Neural cell (in vitro differentiated cells): Measurements from ENCODE around the gene TBATA. TPM values are rescaled to one million over a fixed set of nuclear protein-coding genes. Genes with fewer than 3 reads are reported as not detected.

ENCODE experiments used
- H2AFZ ChIP-seq: fragments of 200-600, 300-800 bp; sonication (generic), shearing (Covaris generic); 2 replicates; pipeline ENCODE4 v1.6.0; 2014; ENCODE audit warnings: low read depth, mild to moderate bottlenecking, antibody characterized with exemption, low read length, moderate library complexity
- H3F3A ChIP-seq: fragments of 200-600 bp; shearing (Covaris generic); 2 replicates; pipeline ENCODE4 v1.6.1; 2016; ENCODE audit warnings: mild to moderate bottlenecking, moderate library complexity, mixed read lengths, antibody characterized with exemption, low read length; ENCODE audit not compliant: insufficient read depth, poor library complexity, severe bottlenecking
- H3K27ac ChIP-seq: fragments of 200-600, 300-800 bp; sonication (generic), shearing (Covaris generic); 2 replicates; pipeline ENCODE4 v1.5.1; 2014; ENCODE audit warnings: mild to moderate bottlenecking, low read length, moderate library complexity
- H3K27me3 ChIP-seq: fragments of 300-800, 200-600 bp; sonication (generic), shearing (Covaris generic); 2 replicates; pipeline ENCODE4 v1.6.0; 2014; ENCODE audit warnings: mild to moderate bottlenecking, low read depth, low read length, moderate library complexity; ENCODE audit not compliant: insufficient read depth
- H3K36me3 ChIP-seq: fragments of 300-800, 200-600 bp; sonication (generic), shearing (Covaris generic); 2 replicates; pipeline ENCODE4 v1.5.1; 2014; ENCODE audit warnings: mild to moderate bottlenecking, antibody characterized with exemption, low read length, moderate library complexity; ENCODE audit not compliant: insufficient read depth
- H3K4me2 ChIP-seq: fragments of 300-800, 200-600 bp; sonication (generic), shearing (Covaris generic); 2 replicates; pipeline ENCODE4 v1.6.0; 2014; ENCODE audit warnings: mild to moderate bottlenecking, low read length
- H3K4me3 ChIP-seq: fragments of 300-800, 200-600 bp; sonication (generic), shearing (Covaris generic); 2 replicates; pipeline ENCODE4 v1.5.1; 2014; ENCODE audit warnings: mild to moderate bottlenecking, low read length, moderate library complexity
- H3K79me2 ChIP-seq: fragments of 200-600 bp; shearing (Covaris generic); replicated peaks from 2 replicates; pipeline ENCODE4 v1.6.0; 2014; ENCODE audit warnings: mild to moderate bottlenecking, low read length, moderate library complexity; ENCODE audit not compliant: insufficient read depth
- H3K9ac ChIP-seq: fragments of 300-800, 200-600 bp; sonication (generic), shearing (Covaris generic); 2 replicates; pipeline ENCODE4 v1.6.1; 2016; ENCODE audit warnings: mild to moderate bottlenecking, low read length, mixed read lengths
- H3K9me2 ChIP-seq: fragments of 200-600 bp; shearing (Covaris generic); 2 replicates; pipeline ENCODE4 v1.6.1; 2016; ENCODE audit warnings: mild to moderate bottlenecking, low read length, mixed read lengths; ENCODE audit not compliant: insufficient read depth
- H3K9me3 ChIP-seq: fragments of 200-600, 300-800 bp; sonication (generic), shearing (Covaris generic); 2 replicates; pipeline ENCODE4 v1.6.1; 2016; ENCODE audit warnings: mild to moderate bottlenecking, mixed run types, low read length, moderate library complexity, mixed read lengths
- H4K20me1 ChIP-seq: fragments of 200-600 bp; shearing (Covaris generic); 2 replicates; pipeline ENCODE4 v1.6.1; 2016; ENCODE audit warnings: mild to moderate bottlenecking, mixed run types; ENCODE audit not compliant: insufficient read depth
- CTCF ChIP-seq: fragments of 450-650 bp; IDR thresholded peaks from 2 replicates; pipeline ENCODE4 v1.5.1; 2014; ENCODE audit warnings: antibody characterized with exemption, mild to moderate bottlenecking, moderate library complexity; ENCODE audit not compliant: poor library complexity, severe bottlenecking
- EP300 ChIP-seq: fragments of 450-650 bp; conservative IDR thresholded peaks from 2 replicates; pipeline ENCODE4 v1.6.1; 2014; ENCODE audit warnings: antibody characterized with exemption, mild to moderate bottlenecking, moderate library complexity; ENCODE audit not compliant: poor library complexity, severe bottlenecking
- EZH2 ChIP-seq: fragments of 200-600, 300-800 bp; shearing (Covaris generic), sonication (generic); IDR thresholded peaks from 2 replicates; pipeline ENCODE4 v1.6.1; 2014; ENCODE audit warnings: antibody characterized with exemption, low read length, borderline replicate concordance, mild to moderate bottlenecking; ENCODE audit not compliant: insufficient read depth, poor library complexity, severe bottlenecking
- MXI1 ChIP-seq: fragments of 450-650 bp; conservative IDR thresholded peaks from 2 replicates; pipeline ENCODE4 v1.6.1; 2014; ENCODE audit warnings: antibody characterized with exemption, mild to moderate bottlenecking; ENCODE audit not compliant: poor library complexity, severe bottlenecking
- POLR2AphosphoS5 ChIP-seq: IDR thresholded peaks from 2 replicates; pipeline ENCODE4 v1.6.1; 2012
- RAD21 ChIP-seq: fragments of 450-650 bp; conservative IDR thresholded peaks from 2 replicates; pipeline ENCODE4 v1.6.1; 2014; ENCODE audit warnings: antibody characterized with exemption, mild to moderate bottlenecking, moderate library complexity
- SMC3 ChIP-seq: fragments of 450-650 bp; conservative IDR thresholded peaks from 2 replicates; pipeline ENCODE4 v1.6.1; 2014; ENCODE audit warnings: antibody characterized with exemption, mild to moderate bottlenecking, moderate library complexity; ENCODE audit not compliant: poor library complexity
- TAF1 ChIP-seq: IDR thresholded peaks from 2 replicates; pipeline ENCODE4 v1.6.1; 2012; ENCODE audit warnings: low read depth
- polyA plus RNA-seq: library from polyadenylated mRNA; depleted of rRNA; stranded (reverse); fragments of >200 nt; gene quantifications from 2 replicates; pipeline ENCODE4 v1.2.3, GENCODE V29; 2014
- TF ChIP-seq, protein P1 (sequence below): IDR thresholded peaks from 2 replicates; pipeline ENCODE4 v1.6.1; 2012; ENCODE audit warnings: borderline replicate concordance

Gene TBATA
- polyA plus RNA-seq, 1 donor from 2014 or later = not detected

- Histone ChIP-seq H3F3A (no peaks in the 10 kb centered on the region), H3K9me2 (no peaks in the 10 kb centered on the region), H3K9me3 (no peaks in the 10 kb centered on the region), H3K9ac (no peak overlapping the region), H3K4me2 (no peak overlapping the region), H3K36me3 (no peaks in the 10 kb centered on the region), H2AFZ (no peak overlapping the region), H4K20me1 (no peaks in the 10 kb centered on the region), H3K79me2 (no peaks in the 10 kb centered on the region), H3K27ac (no peak overlapping the region), H3K4me3 (no peak overlapping the region), H3K27me3 (no peaks in the 10 kb centered on the region)
- no peak for TF ChIP-seq EZH2
- no peak for TF ChIP-seq MXI1
- TF ChIP-seq, protein P1, sequence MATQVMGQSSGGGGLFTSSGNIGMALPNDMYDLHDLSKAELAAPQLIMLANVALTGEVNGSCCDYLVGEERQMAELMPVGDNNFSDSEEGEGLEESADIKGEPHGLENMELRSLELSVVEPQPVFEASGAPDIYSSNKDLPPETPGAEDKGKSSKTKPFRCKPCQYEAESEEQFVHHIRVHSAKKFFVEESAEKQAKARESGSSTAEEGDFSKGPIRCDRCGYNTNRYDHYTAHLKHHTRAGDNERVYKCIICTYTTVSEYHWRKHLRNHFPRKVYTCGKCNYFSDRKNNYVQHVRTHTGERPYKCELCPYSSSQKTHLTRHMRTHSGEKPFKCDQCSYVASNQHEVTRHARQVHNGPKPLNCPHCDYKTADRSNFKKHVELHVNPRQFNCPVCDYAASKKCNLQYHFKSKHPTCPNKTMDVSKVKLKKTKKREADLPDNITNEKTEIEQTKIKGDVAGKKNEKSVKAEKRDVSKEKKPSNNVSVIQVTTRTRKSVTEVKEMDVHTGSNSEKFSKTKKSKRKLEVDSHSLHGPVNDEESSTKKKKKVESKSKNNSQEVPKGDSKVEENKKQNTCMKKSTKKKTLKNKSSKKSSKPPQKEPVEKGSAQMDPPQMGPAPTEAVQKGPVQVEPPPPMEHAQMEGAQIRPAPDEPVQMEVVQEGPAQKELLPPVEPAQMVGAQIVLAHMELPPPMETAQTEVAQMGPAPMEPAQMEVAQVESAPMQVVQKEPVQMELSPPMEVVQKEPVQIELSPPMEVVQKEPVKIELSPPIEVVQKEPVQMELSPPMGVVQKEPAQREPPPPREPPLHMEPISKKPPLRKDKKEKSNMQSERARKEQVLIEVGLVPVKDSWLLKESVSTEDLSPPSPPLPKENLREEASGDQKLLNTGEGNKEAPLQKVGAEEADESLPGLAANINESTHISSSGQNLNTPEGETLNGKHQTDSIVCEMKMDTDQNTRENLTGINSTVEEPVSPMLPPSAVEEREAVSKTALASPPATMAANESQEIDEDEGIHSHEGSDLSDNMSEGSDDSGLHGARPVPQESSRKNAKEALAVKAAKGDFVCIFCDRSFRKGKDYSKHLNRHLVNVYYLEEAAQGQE = no peak
- TF ChIP-seq RAD21 = no peak
- no peak for TF ChIP-seq SMC3
- no peak for TF ChIP-seq CTCF
- no peak for TF ChIP-seq TAF1
- no peak for TF ChIP-seq EP300
- TF ChIP-seq POLR2AphosphoS5 = no peak
Observed at GRCh38 chr10:70781461-70782051, 3.6 kb downstream of the TBATA start.

DNA sequence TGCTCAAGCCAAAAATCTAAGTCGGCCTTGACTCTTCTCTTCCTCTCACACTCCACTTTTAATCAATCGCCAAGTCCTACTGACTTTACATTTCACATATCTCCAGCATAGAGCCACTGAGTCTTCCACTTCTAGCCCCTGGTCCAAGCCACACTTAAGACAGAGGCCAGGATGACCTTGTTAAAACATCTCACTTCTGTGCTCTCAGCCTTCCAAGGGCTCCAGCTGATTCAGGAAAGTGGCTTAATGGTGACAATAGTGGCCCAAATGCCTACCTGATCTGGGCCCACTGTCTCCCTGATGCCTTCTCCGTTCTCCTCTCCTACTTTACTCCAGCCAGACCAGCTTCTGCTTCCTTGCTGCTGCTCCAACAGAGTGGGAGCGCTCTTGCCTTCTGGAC is 4.4 kb downstream of the TBATA start:
- H3K27me3 ChIP-seq = no peaks in the 10 kb centered on the region
- no peak overlapping the region for H3K4me3 ChIP-seq

More for the DNA sequence above, 4.4 kb downstream of the TBATA start:
- no peaks in the 10 kb centered on the region for H3K36me3 ChIP-seq
- H3K9me2 ChIP-seq = no peaks in the 10 kb centered on the region
- H2AFZ ChIP-seq = no peak overlapping the region
- no peaks in the 10 kb centered on the region for H3K79me2 ChIP-seq
- H3K9me3 ChIP-seq = no peaks in the 10 kb centered on the region
- no peak overlapping the region for H3K4me2 ChIP-seq
- H3K9ac ChIP-seq = no peak overlapping the region
- H3F3A ChIP-seq = no peaks in the 10 kb centered on the region
- TF ChIP-seq RAD21 (no peak), EZH2 (no peak), SMC3 (no peak)
- no peak overlapping the region for H3K27ac ChIP-seq
- H4K20me1 ChIP-seq = no peaks in the 10 kb centered on the region
